ENCODE results near the gene LRP8. TPM values are rescaled to one million over a fixed set of nuclear protein-coding genes. Genes with fewer than 3 reads are reported as not detected.

Gene LRP8
- polyA plus RNA-seq, 2 donors: 2.7 to 6.9 TPM

DNA sequence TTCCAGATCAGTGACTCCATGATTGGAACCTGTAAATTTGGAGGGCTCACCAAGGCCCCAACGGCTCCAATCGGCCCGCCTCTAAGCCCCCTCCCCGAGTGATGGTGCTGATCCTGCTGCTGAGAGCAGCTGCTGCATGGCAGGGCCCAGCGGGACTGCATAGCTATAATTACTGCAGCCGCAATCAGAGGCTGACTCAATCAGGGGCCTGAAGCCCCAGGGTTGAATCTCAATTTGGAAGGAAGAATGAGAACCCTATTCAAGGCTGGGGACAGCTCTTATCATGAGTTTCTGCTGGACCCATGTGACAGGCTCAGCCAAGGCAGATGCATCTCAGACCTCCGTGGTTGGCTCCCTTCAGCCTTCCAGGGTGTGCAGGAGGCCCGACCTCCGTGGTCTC is 46.7 kb downstream of the LRP8 start:
- Histone ChIP-seq H3K9me3 (ENCODE audit: control insufficient read depth in 2 of 2, insufficient read depth in 1 of 2, low read depth in 1 of 2, low read length in 1 of 2) (no peaks in the 10 kb centered on the region), H3K4me1 (ENCODE audit: control insufficient read depth in 2 of 2, insufficient read depth in 2 of 2, low read length in 1 of 2) (no peaks in the 10 kb centered on the region), H3K36me3 (ENCODE audit: control insufficient read depth in 2 of 2, insufficient read depth in 2 of 2, low read length in 1 of 2) (peaks cover 0 to 4% of the 10 kb centered on the region in 2 donors), H3K27me3 (ENCODE audit: control insufficient read depth in 1 of 2, insufficient read depth in 2 of 2, low read length in 2 of 2) (no peaks in the 10 kb centered on the region), H3K27ac (ENCODE audit: low read depth in 2 of 2, low read length in 1 of 2) (no peak overlapping the region), H3K4me3 (ENCODE audit: low read depth in 1 of 2, low read length in 2 of 2) (no peak overlapping the region)
- WGBS, 2 donors: 89% methylated on average over 9 of the region's 9 CpGs

DNA sequence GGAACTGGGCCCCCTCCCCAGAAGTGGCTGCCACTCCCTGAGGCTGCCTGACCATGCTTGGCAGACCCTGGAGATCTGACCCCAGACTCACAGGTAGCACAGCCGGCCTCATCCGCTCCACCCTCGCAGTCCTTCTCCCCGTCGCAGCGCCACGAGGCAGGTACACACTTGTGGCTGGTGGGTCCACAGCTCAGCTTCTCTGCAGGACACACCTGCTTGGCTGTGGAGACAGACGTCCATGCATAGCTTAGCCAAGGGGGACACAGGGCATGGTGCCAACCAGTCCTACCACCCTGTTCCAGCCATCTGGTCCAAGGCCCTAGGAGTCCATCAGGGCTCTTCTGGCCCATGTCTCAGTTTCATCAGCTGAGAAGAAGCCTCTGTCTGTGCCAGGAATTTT is 47.4 kb downstream of the LRP8 start:
- no peaks in the 10 kb centered on the region for H3K27me3 ChIP-seq (ENCODE audit: control insufficient read depth in 1 of 2, insufficient read depth in 2 of 2, low read length in 2 of 2)
- H3K9me3 ChIP-seq (ENCODE audit: control insufficient read depth in 2 of 2, insufficient read depth in 1 of 2, low read depth in 1 of 2, low read length in 1 of 2): peaks cover 0 to 1% of the 10 kb centered on the region in 2 donors
- no peaks in the 10 kb centered on the region for H3K4me1 ChIP-seq (ENCODE audit: control insufficient read depth in 2 of 2, insufficient read depth in 2 of 2, low read length in 1 of 2)
- H3K4me3 ChIP-seq (ENCODE audit: low read depth in 1 of 2, low read length in 2 of 2): no peak overlapping the region
- WGBS, 2 donors: 90 to 91% methylated on average over 8 of the region's 8 CpGs
- H3K27ac ChIP-seq (ENCODE audit: low read depth in 2 of 2, low read length in 1 of 2): no peak overlapping the region
- peaks cover 0 to 4% of the 10 kb centered on the region in 2 donors for H3K36me3 ChIP-seq (ENCODE audit: control insufficient read depth in 2 of 2, insufficient read depth in 2 of 2, low read length in 1 of 2)

DNA sequence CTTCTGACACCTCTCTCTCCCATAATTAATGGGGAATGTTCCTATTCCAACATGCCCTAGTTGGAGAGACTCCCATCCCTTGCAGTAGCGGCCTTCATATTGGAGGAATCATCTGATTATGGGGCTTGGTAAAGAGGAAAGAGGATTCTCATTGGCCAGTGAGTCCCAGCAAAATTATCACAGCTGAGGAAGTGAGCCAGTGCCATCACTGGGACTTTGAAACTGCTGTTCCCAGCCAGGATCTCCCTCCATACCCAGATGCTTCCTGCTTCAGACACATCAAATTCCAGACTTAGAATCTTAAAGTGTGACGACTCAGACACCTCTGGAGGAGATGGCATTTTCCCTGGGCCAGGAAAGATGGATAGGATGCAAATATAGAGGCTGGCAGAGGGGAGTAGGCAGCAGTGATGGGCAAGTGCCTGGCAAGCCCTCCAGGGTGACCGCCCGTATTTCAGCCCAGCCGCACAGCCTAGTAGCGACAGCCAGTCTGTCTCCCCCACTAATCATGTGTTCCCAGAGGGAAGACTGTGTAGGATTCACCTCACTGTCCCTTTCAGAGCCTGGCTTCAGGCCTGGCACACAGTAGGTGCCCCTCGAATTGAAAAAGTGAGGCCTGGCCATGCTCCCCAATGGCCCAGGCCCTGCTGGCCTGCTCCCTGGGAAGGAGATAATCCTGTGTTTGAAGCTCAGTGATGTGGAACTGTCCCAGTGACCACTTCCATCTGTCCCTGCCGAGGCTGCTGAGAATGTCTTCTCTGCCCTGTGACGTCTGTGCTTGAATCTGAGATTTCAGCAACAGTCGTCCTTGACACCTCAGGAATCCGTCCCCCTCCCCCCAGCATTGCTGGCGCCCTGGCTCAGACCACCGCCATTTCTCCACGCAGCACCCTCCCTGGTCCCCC is 48.3 kb downstream of the LRP8 start:
- no peaks in the 10 kb centered on the region for H3K27me3 ChIP-seq (ENCODE audit: control insufficient read depth in 1 of 2, insufficient read depth in 2 of 2, low read length in 2 of 2)
- no peak overlapping the region for H3K4me3 ChIP-seq (ENCODE audit: low read depth in 1 of 2, low read length in 2 of 2)
- H3K27ac ChIP-seq (ENCODE audit: low read depth in 2 of 2, low read length in 1 of 2): no peak overlapping the region
- WGBS, 2 donors: 84% methylated on average over 14 of the region's 14 CpGs
- H3K9me3 ChIP-seq (ENCODE audit: control insufficient read depth in 2 of 2, insufficient read depth in 1 of 2, low read depth in 1 of 2, low read length in 1 of 2): peaks cover 0 to 2% of the 10 kb centered on the region in 2 donors
- H3K4me1 ChIP-seq (ENCODE audit: control insufficient read depth in 2 of 2, insufficient read depth in 2 of 2, low read length in 1 of 2): no peaks in the 10 kb centered on the region
- H3K36me3 ChIP-seq (ENCODE audit: control insufficient read depth in 2 of 2, insufficient read depth in 2 of 2, low read length in 1 of 2): peaks cover 0 to 2% of the 10 kb centered on the region in 2 donors

DNA sequence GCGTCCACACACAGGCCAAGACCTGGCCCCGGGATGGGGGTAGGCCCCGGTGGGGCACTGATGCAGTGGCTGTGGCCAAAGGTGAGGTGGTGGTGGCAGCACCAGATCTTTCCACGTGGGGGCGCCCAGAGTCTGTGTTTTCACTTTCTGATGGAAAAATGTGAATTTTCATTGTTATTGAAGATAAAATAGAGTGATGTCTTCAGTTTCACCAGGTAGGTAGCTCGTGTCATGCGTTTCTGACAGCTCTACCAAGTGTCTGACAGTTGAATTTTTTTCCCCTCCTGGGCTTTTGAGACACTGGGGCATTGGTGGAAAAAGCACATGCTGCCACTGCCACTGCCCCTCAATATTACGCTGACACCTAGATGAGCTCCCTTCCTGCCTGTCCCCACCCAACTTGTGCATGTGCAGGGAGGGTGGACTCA is 49.6 kb downstream of the LRP8 start:
- H3K9me3 ChIP-seq (ENCODE audit: control insufficient read depth in 2 of 2, insufficient read depth in 1 of 2, low read depth in 1 of 2, low read length in 1 of 2): peaks cover 0 to 2% of the 10 kb centered on the region in 2 donors
- no peak overlapping the region for H3K4me3 ChIP-seq (ENCODE audit: low read depth in 1 of 2, low read length in 2 of 2)
- H3K4me1 ChIP-seq (ENCODE audit: control insufficient read depth in 2 of 2, insufficient read depth in 2 of 2, low read length in 1 of 2): peaks cover 0 to 4% of the 10 kb centered on the region in 2 donors
- WGBS, 2 donors: 16% methylated on average over 8 of the region's 8 CpGs
- no peaks in the 10 kb centered on the region for H3K27me3 ChIP-seq (ENCODE audit: control insufficient read depth in 1 of 2, insufficient read depth in 2 of 2, low read length in 2 of 2)
- no peak overlapping the region for H3K27ac ChIP-seq (ENCODE audit: low read depth in 2 of 2, low read length in 1 of 2)
- peaks cover 0 to 2% of the 10 kb centered on the region in 2 donors for H3K36me3 ChIP-seq (ENCODE audit: control insufficient read depth in 2 of 2, insufficient read depth in 2 of 2, low read length in 1 of 2)

DNA sequence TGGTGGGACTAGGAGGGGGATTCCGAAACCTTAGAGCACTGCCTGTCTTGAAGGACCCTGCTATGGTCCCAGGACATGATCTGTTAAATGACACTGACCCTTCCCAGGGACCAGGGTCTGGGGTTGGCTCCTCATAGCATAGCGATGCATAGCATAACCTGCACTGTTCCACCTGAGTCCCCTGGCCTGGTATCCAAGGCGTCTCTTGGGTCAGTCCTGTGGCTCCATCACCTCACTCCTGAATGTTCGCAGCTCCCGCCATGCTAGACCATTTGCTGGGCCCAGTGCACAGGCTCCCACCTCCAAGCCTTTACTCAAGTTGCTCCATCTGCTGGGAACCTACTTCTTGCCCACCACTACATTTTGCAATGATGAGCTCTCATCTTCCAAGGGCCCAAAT is 50.5 kb downstream of the LRP8 start:
- Histone ChIP-seq H3K27me3 (ENCODE audit: control insufficient read depth in 1 of 2, insufficient read depth in 2 of 2, low read length in 2 of 2) (no peaks in the 10 kb centered on the region), H3K36me3 (ENCODE audit: control insufficient read depth in 2 of 2, insufficient read depth in 2 of 2, low read length in 1 of 2) (peaks cover 0 to 4% of the 10 kb centered on the region in 2 donors), H3K4me1 (ENCODE audit: control insufficient read depth in 2 of 2, insufficient read depth in 2 of 2, low read length in 1 of 2) (peaks cover 0 to 13% of the 10 kb centered on the region in 2 donors), H3K9me3 (ENCODE audit: control insufficient read depth in 2 of 2, insufficient read depth in 1 of 2, low read depth in 1 of 2, low read length in 1 of 2) (peaks cover 0 to 2% of the 10 kb centered on the region in 2 donors), H3K27ac (ENCODE audit: low read depth in 2 of 2, low read length in 1 of 2) (no peak overlapping the region), H3K4me3 (ENCODE audit: low read depth in 1 of 2, low read length in 2 of 2) (no peak overlapping the region)
- 96 to 97% methylated on average over 5 of the region's 5 CpGs for WGBS, 2 donors

DNA sequence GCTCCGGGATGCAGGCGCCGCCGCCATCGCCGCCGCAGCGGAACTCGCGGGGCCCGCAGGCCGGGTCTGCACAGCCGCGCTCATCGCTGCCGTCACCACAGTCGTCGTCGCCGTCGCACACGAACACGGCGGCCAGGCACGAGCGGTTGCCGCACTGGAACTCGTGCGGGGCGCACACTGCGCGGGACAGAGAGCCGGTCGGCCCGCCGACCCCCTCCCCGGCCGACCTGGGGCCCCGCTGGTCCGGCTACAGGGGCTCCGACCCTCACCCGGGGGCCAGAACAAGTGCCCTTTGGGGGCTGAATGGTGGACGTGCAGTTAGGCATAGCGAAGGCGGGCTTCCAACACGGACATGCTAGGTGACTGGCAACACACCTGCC is 51.0 kb downstream of the LRP8 start:
- H3K27ac ChIP-seq (ENCODE audit: low read depth in 2 of 2, low read length in 1 of 2): no peak overlapping the region
- no peaks in the 10 kb centered on the region for H3K27me3 ChIP-seq (ENCODE audit: control insufficient read depth in 1 of 2, insufficient read depth in 2 of 2, low read length in 2 of 2)
- H3K36me3 ChIP-seq (ENCODE audit: control insufficient read depth in 2 of 2, insufficient read depth in 2 of 2, low read length in 1 of 2): peaks cover 0 to 4% of the 10 kb centered on the region in 2 donors
- no peak overlapping the region for H3K4me3 ChIP-seq (ENCODE audit: low read depth in 1 of 2, low read length in 2 of 2)
- WGBS, 2 donors: 84 to 85% methylated on average over 46 of the region's 46 CpGs
- peaks cover 0 to 2% of the 10 kb centered on the region in 2 donors for H3K9me3 ChIP-seq (ENCODE audit: control insufficient read depth in 2 of 2, insufficient read depth in 1 of 2, low read depth in 1 of 2, low read length in 1 of 2)
- H3K4me1 ChIP-seq (ENCODE audit: control insufficient read depth in 2 of 2, insufficient read depth in 2 of 2, low read length in 1 of 2): peaks cover 0 to 13% of the 10 kb centered on the region in 2 donors

DNA sequence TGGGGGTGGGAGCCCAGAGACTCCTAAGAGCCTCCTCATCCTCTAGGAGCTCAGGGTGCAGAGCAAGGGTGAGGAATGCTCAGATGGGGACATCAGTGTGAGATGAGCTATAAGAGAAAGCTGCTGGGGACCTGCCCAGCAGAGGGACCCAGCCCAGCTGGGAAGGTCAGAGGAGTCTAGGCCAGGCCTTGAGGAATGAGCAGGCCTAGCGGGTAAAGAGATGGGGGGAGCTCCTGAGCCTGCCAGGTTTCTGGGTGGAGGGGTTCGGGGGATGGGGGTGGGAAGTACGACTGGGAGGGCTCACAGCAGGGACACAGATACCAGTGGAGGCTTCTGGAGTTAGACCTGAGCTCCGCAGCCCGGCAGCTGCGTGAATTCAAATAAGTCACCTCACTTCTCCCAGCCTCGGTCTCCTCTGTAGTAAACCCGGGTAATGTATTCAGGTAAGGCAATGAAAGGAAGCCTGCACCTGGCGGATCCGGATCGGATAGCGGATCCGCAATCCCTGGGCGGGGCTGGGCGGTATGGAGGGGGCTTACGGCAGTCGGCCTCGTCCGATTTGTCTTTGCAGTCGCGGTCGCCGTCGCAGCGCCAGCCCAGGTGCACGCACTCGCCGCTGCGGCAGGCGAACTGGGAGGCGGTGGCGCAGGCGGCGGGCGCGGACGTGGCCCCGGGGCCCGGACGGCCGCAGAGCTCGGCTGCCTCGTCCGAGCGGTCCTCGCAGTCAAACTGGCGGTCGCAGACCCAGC is 51.5 kb downstream of the LRP8 start:
- 85 to 89% methylated on average over 43 to 48 of the region's 48 CpGs for WGBS, 2 donors
- Histone ChIP-seq H3K36me3 (ENCODE audit: control insufficient read depth in 2 of 2, insufficient read depth in 2 of 2, low read length in 1 of 2) (peaks cover 0 to 4% of the 10 kb centered on the region in 2 donors), H3K27ac (ENCODE audit: low read depth in 2 of 2, low read length in 1 of 2) (no peak overlapping the region), H3K4me1 (ENCODE audit: control insufficient read depth in 2 of 2, insufficient read depth in 2 of 2, low read length in 1 of 2) (peaks cover 0 to 13% of the 10 kb centered on the region in 2 donors), H3K27me3 (ENCODE audit: control insufficient read depth in 1 of 2, insufficient read depth in 2 of 2, low read length in 2 of 2) (no peaks in the 10 kb centered on the region), H3K9me3 (ENCODE audit: control insufficient read depth in 2 of 2, insufficient read depth in 1 of 2, low read depth in 1 of 2, low read length in 1 of 2) (peaks cover 0 to 2% of the 10 kb centered on the region in 2 donors), H3K4me3 (ENCODE audit: low read depth in 1 of 2, low read length in 2 of 2) (no peak overlapping the region)

DNA sequence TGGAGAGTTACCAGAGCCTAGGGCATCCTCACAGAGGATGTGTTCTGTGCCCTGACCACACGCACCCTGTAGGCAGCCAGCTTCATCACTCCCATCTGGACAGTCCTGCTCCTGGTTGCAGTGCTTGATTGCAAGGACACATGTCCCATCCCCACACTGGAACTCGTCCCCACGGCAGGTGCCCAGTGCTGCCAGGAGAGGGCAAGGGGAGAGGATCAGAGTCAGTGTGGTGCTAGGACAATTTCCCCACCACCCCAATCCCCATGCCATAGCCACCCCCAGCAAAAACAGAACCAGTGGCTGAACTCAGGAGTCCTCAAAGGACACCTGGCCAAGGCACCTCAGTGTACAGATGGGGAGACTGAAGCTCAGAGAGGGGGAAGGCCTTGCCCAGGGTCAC is 52.3 kb downstream of the LRP8 start:
- no peak overlapping the region for H3K4me3 ChIP-seq (ENCODE audit: low read depth in 1 of 2, low read length in 2 of 2)
- no peak overlapping the region for H3K27ac ChIP-seq (ENCODE audit: low read depth in 2 of 2, low read length in 1 of 2)
- H3K27me3 ChIP-seq (ENCODE audit: control insufficient read depth in 1 of 2, insufficient read depth in 2 of 2, low read length in 2 of 2): no peaks in the 10 kb centered on the region
- peaks cover 0 to 13% of the 10 kb centered on the region in 2 donors for H3K4me1 ChIP-seq (ENCODE audit: control insufficient read depth in 2 of 2, insufficient read depth in 2 of 2, low read length in 1 of 2)
- 88 to 92% methylated on average over 3 of the region's 3 CpGs for WGBS, 2 donors
- peaks cover 0 to 8% of the 10 kb centered on the region in 2 donors for H3K36me3 ChIP-seq (ENCODE audit: control insufficient read depth in 2 of 2, insufficient read depth in 2 of 2, low read length in 1 of 2)
- H3K9me3 ChIP-seq (ENCODE audit: control insufficient read depth in 2 of 2, insufficient read depth in 1 of 2, low read depth in 1 of 2, low read length in 1 of 2): peaks cover 0 to 2% of the 10 kb centered on the region in 2 donors

DNA sequence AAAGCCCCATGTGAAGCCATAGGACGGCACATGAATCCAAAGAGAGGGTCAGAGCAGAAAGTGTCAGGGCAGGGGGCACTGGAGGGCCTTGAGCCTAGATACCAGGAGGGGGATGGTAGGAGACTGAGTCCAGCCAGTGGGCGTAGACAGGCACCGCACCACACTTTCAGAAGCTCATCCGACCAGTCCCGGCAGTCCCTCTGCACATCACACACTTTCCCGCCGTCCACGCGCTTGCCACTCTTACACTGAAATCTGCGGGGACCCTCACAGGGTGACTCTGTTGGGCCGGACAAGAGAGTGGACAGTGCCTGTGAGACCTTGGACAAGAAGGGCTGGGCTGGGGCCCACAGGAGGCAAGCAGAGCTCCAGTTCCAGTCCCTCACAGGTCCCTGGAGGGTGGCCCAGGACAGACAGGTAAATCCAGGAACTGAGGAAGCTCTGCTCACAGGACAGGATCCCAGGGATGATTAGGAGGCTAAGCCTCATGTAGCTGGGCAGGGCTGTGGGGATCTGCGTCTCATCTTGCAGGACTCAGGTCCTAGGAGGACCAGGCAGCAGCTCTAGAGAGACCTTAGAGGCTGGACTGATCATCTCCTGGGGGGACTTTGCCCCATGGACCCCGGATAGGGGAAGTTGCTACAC is 53.2 kb downstream of the LRP8 start:
- Histone ChIP-seq H3K27ac (ENCODE audit: low read depth in 2 of 2, low read length in 1 of 2) (no peak overlapping the region), H3K4me1 (ENCODE audit: control insufficient read depth in 2 of 2, insufficient read depth in 2 of 2, low read length in 1 of 2) (peaks cover 0 to 13% of the 10 kb centered on the region in 2 donors), H3K9me3 (ENCODE audit: control insufficient read depth in 2 of 2, insufficient read depth in 1 of 2, low read depth in 1 of 2, low read length in 1 of 2) (peaks cover 0 to 2% of the 10 kb centered on the region in 2 donors), H3K36me3 (ENCODE audit: control insufficient read depth in 2 of 2, insufficient read depth in 2 of 2, low read length in 1 of 2) (peaks cover 0 to 8% of the 10 kb centered on the region in 2 donors), H3K4me3 (ENCODE audit: low read depth in 1 of 2, low read length in 2 of 2) (no peak overlapping the region), H3K27me3 (ENCODE audit: control insufficient read depth in 1 of 2, insufficient read depth in 2 of 2, low read length in 2 of 2) (no peaks in the 10 kb centered on the region)
- 91% methylated on average over 13 of the region's 13 CpGs for WGBS, 2 donors
